ENCODE results near the gene COX7A1.
"Not testable (repeated sequence)": the region's sequence is repeated elsewhere in the genome, so short reads cannot be mapped to it uniquely, and the experiment has no call there.

Gene COX7A1

DNA sequence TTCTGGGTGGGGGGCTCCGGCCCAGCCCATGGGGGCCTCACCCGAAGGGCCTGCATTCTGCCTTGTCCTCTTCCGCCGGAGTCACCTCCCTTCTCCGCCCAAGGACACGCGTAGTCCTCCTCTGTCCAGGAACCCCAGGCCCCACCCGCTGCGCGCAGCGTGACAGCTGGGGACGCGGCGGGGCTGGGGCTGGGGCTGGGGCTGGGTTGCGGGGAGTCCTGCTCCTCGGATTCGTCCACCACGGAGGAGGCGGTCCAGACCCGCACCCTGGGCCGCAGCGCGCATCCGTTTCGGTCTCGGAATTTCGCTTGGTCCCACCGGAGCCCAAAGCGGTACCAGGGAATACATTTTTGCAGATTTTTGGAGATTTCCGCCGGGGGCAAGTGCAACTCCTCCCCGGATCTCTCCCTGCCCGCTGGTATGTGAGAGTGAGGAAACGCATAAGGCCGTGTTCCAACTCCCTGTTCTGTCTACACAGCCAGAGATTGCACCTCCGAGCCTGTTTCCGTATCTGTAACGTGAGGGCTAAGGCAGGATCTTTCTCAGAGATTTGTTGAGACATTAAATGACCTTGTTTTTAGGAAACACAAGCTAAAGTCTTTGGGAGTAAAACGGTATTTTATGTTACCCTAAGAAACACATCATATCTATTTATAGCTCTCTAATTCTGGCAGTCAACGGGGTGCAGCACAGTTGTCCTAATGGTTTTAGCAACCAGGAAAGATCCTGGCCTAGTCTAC lies at the start of gene COX7A1:
COX7A1 (minus strand) TSS at position 96 of the 740 bp plus-strand sequence; CDS start at position 56, 40 bp downstream.
- Mint-ChIP-seq H3K27me3 (no peaks in the 10 kb centered on the region), H3K4me1 (peaks cover 6 to 17% of the 10 kb centered on the region in 2 donors), H3K9me3 (no peaks in the 10 kb centered on the region), H3K27ac (no peak within 1 kb of the TSS), H3K36me3 (peaks cover 32 to 39% of the 10 kb centered on the region in 2 donors), H3K4me3 (peak within 1 kb of the TSS in 1 of 2 donors; percentile 43)
- DNase-seq (no peak), ATAC-seq (replicated peaks) (peak in 1 of 2 donors; percentile 33)

DNA sequence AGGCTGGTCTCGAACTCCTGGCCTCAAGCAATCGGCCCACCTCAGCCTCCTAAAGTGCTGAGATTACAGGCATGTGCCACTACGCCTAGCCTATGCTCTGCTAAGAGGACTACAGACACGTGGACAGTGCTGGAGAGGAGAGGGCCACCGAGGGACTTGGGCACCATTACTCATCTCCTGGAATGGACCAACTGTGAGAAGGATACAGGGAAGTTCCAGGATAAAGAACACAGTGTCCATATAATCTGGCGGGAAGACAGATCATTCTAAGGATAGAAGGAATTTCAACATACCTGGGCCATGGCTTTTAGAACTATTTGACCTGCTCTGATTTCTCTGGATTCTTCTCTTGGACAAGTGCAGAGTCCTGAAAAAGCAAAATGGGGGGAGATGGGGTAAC lies 49.4 kb upstream of the COX7A1 start:
- peaks cover 3 to 5% of the 10 kb centered on the region in 2 donors for H3K36me3 Mint-ChIP-seq
- no peaks in the 10 kb centered on the region for H3K27me3 Mint-ChIP-seq
- DNase-seq: no peak
- no peak for ATAC-seq (replicated peaks)
- H3K4me3 Mint-ChIP-seq: no peak overlapping the region
- peaks cover under 1 to 1% of the 10 kb centered on the region in 2 donors for H3K4me1 Mint-ChIP-seq
- H3K27ac Mint-ChIP-seq: no peak overlapping the region
- no peaks in the 10 kb centered on the region for H3K9me3 Mint-ChIP-seq

GRCh38 chr19:36198119-36198518 lies 45.9 kb upstream of the COX7A1 start:
- Mint-ChIP-seq H3K36me3 (peaks cover 11 to 16% of the 10 kb centered on the region in 2 donors), H3K4me3 (no peak overlapping the region), H3K27ac (no peak overlapping the region), H3K9me3 (no peaks in the 10 kb centered on the region), H3K27me3 (no peaks in the 10 kb centered on the region), H3K4me1 (peaks cover 2 to 5% of the 10 kb centered on the region in 2 donors)
- ATAC-seq (replicated peaks) (no peak), DNase-seq (no peak)

GRCh38 chr19:36196249-36196648 lies 44.0 kb upstream of the COX7A1 start:
- H3K27me3 Mint-ChIP-seq: no peaks in the 10 kb centered on the region
- ATAC-seq (replicated peaks) (peak in 1 of 2 donors; percentile 33), DNase-seq (no peak)
- peaks cover 2 to 5% of the 10 kb centered on the region in 2 donors for H3K4me1 Mint-ChIP-seq
- H3K27ac Mint-ChIP-seq: no peak overlapping the region
- no peak overlapping the region for H3K4me3 Mint-ChIP-seq
- no peaks in the 10 kb centered on the region for H3K9me3 Mint-ChIP-seq
- peaks cover 11 to 16% of the 10 kb centered on the region in 2 donors for H3K36me3 Mint-ChIP-seq

- not testable (repeated sequence) for ATAC-seq (replicated peaks); H3K4me1 Mint-ChIP-seq; H3K27me3 Mint-ChIP-seq; H3K9me3 Mint-ChIP-seq; DNase-seq; H3K27ac Mint-ChIP-seq; H3K4me3 Mint-ChIP-seq; H3K36me3 Mint-ChIP-seq
Measured at GRCh38 chr19:36186722-36187121, 34.5 kb upstream of the COX7A1 start.

DNA sequence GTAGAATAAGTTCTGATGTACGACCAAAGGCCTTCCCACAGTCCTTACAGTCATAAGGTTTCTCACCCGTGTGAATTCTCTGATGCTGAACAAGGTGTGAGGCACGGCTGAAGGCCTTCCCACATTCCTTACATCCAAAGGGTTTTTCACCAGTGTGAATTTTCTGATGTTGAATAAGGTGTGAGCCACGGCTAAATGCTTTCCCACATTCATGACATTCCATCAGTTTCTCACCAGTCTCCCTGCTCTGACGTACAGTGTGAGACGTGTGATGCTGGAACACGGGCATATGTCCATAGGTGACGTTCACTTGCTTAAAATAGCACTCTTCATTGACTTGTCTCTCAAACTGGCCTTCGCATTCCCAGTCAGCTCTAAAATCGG lies 31.0 kb upstream of the COX7A1 start:
- Mint-ChIP-seq H3K4me3 (no peak overlapping the region), H3K36me3 (peaks cover 2 to 7% of the 10 kb centered on the region in 2 donors), H3K27me3 (no peaks in the 10 kb centered on the region), H3K4me1 (no peaks in the 10 kb centered on the region), H3K9me3 (no peaks in the 10 kb centered on the region), H3K27ac (no peak overlapping the region)
- ATAC-seq (replicated peaks) (no peak), DNase-seq (no peak)

DNA sequence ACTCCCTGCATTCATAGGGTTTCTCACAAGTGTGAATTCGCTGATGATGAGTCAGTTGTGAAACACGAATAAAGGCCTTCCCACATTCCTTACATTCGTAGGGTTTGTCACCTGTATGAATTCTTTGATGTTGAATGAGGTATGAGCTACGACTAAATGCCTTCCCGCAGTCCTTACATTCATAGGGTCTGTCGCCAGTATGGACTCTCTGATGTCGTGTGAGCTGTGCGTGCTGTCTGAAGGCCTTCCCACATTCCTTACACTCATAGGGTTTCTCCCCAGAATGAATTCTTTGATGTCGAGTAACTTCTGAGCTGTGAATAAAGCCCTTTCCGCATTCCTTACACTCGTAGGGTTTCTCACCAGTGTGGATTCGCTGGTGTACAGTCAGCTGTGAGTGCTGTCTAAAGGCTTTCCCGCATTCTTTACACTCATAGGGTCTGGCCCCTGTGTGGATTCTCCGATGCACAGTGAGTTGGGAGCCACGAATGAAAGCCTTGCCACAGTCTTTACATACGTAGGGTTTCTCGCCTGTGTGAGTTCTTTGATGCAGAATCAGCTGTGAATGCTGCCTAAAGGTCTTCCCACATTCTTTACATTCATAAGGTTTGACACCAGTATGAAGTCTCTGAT lies 30.5 kb upstream of the COX7A1 start:
- H3K4me3 Mint-ChIP-seq: no peak overlapping the region
- no peaks in the 10 kb centered on the region for H3K9me3 Mint-ChIP-seq
- no peaks in the 10 kb centered on the region for H3K4me1 Mint-ChIP-seq
- no peak for ATAC-seq (replicated peaks)
- no peak for DNase-seq
- H3K27me3 Mint-ChIP-seq: no peaks in the 10 kb centered on the region
- H3K36me3 Mint-ChIP-seq: peaks cover 2 to 7% of the 10 kb centered on the region in 2 donors
- no peak overlapping the region for H3K27ac Mint-ChIP-seq

DNA sequence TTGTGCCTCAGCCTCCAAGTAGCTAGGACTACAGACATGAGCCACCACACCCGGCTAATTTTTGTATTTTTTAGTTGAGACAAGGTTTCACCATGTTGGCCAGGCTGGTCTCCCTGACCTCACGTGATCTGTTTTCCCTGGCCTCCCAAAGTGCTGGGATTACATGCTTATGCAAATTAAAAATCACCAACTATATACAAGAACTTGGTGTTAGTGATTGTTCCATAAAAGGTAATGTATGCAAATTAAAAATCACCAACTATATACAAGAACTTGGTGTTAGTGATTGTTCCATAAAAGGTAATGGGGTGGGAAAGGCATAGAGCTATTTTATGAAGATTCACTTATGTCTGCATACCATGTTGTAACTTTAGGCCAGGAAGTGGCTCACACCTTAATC lies 26.8 kb upstream of the COX7A1 start:
- DNase-seq; H3K27ac Mint-ChIP-seq; H3K36me3 Mint-ChIP-seq; H3K9me3 Mint-ChIP-seq; H3K27me3 Mint-ChIP-seq; H3K4me1 Mint-ChIP-seq; H3K4me3 Mint-ChIP-seq; ATAC-seq (replicated peaks): not testable (repeated sequence)

GRCh38 chr19:36173846-36174245 lies 21.6 kb upstream of the COX7A1 start:
- H3K27ac Mint-ChIP-seq: peak overlapping the region; percentile 5

GRCh38 chr19:36172852-36173251 lies 20.6 kb upstream of the COX7A1 start:
- ATAC-seq (replicated peaks) (no peak), DNase-seq (no peak)
- Mint-ChIP-seq H3K4me1 (peaks cover 0 to 3% of the 10 kb centered on the region in 2 donors), H3K4me3 (no peak overlapping the region), H3K27me3 (peaks cover 0 to 5% of the 10 kb centered on the region in 2 donors), H3K27ac (no peak overlapping the region), H3K36me3 (no peaks in the 10 kb centered on the region), H3K9me3 (no peaks in the 10 kb centered on the region)

More at GRCh38 chr19:36173846-36174245, 21.6 kb upstream of the COX7A1 start:
- not testable (repeated sequence) for DNase-seq; H3K4me3 Mint-ChIP-seq; H3K36me3 Mint-ChIP-seq; H3K9me3 Mint-ChIP-seq; ATAC-seq (replicated peaks); H3K4me1 Mint-ChIP-seq; H3K27me3 Mint-ChIP-seq

DNA sequence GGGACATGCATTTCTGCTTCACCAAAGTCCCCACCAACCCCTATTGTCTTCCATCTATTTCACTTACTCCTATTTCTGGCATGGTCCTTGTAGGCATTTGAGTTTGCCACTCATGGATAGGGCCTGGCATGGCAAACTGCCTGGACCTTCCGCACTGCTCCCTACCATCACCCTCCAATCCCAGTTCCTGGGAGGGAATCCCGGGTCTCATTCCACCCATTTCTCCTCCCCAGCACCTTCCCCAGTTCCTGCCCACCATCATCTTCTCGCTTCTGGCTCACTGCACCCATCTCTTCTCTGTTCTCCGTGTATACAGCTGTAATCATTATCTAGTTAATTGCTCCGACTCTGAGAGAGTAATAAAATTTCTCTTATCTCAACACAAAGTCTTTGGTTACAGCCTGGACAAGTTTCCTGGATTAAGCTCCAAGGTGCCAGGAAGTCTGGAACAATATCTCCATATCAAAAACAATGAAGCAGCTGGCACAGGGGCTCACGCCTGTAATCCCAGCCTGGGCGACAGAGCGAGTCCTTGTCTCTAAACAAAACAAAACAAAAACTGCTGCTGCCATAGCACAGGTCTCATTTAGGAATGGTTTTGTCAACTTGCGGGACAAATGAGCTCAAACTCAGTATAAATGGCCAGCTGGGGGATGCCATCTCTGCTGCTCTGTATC lies 17.0 kb upstream of the COX7A1 start:
- Mint-ChIP-seq H3K9me3 (no peaks in the 10 kb centered on the region), H3K4me3 (no peak overlapping the region), H3K27me3 (peaks cover 0 to 3% of the 10 kb centered on the region in 2 donors), H3K36me3 (no peaks in the 10 kb centered on the region), H3K27ac (no peak overlapping the region), H3K4me1 (peaks cover 0 to 3% of the 10 kb centered on the region in 2 donors)
- DNase-seq (no peak), ATAC-seq (replicated peaks) (no peak)

GRCh38 chr19:36163813-36164212 lies 11.6 kb upstream of the COX7A1 start:
- Mint-ChIP-seq H3K4me1 (no peaks in the 10 kb centered on the region), H3K9me3 (no peaks in the 10 kb centered on the region), H3K27me3 (no peaks in the 10 kb centered on the region), H3K36me3 (peaks cover 9 to 15% of the 10 kb centered on the region in 2 donors), H3K4me3 (no peak overlapping the region), H3K27ac (no peak overlapping the region)
- no peak for ATAC-seq (replicated peaks)
- DNase-seq: no peak

DNA sequence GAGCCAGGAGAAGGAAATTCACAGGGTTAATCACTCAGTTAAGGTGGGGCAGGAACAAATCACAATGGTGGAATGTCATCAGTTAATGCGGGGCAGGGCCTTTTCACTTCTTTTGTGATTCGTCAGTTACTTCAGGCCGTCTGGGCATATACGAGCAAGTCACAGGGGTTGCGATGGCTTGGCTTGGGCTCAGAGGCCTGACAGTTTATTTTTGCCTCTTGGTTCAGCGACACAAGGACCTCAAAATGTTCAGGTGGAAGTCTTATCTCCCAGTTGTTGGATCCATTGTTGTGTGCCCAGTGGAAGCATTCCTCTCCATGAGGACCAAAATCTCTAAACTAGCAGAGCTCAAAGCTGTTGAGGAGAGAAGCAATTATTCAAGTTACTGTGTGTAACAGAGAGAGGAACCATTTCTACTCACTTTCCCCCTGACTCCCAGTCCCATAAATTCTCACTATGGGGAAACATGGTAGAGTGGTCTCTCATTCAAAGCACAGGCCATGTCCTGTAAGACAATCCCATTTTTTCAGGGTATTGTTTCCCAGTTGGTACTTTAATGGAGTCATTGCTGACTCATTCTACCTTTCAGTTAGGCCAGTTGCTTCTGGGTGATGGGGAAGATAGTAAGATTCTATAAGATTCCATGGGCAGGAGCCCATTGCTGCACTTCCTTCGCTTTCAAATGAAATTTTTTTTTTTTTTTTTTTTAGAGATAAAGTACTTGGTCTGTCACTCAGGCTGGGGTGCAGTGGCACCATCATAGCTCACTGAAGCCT lies 8.8 kb upstream of the COX7A1 start:
- Mint-ChIP-seq H3K9me3 (no peaks in the 10 kb centered on the region), H3K4me1 (no peaks in the 10 kb centered on the region), H3K27me3 (no peaks in the 10 kb centered on the region), H3K36me3 (peaks cover 11 to 20% of the 10 kb centered on the region in 2 donors), H3K27ac (no peak overlapping the region), H3K4me3 (no peak overlapping the region)
- ATAC-seq (replicated peaks) (no peak), DNase-seq (no peak)

DNA sequence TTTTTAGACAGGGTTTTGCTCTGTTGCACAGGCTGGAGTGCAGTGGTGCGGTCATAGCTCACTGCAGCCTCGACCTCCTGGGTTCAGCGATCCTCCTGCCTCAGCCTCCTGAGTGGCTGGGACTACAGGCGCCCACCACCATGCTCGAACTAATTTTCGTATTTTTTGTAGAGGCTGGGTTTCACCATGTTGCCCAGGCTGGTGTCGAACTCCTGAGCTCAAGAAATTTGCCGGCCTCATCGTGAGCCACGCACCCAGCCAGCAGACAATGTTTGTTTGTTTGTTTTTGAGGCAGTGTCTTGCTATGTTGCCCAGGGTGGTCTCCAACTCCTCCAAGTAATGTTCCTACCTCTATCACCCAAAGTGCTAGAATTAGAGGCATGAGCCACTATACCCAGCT lies 879 bp upstream of the COX7A1 start:
- DNase-seq (no peak), ATAC-seq (replicated peaks) (no peak)
- Mint-ChIP-seq H3K27me3 (no peaks in the 10 kb centered on the region), H3K4me1 (peaks cover 6 to 17% of the 10 kb centered on the region in 2 donors), H3K36me3 (peaks cover 29 to 39% of the 10 kb centered on the region in 2 donors), H3K9me3 (no peaks in the 10 kb centered on the region), H3K4me3 (no peak overlapping the region), H3K27ac (no peak overlapping the region)

Data from stimulated activated naive B cell treated with anti-CD40 and anti-IgM and Interleukin-4, amounts not matched to agents 10 μg/mL and 1 μg/mL and 100 μg/mL, for 72 hours (primary cell).